SK-N-SH (cell line): ENCODE data around the gene TAF1B. TPM values are rescaled to one million over a fixed set of nuclear protein-coding genes. Genes with fewer than 3 reads are reported as not detected.

Experiments used
- CTCF ChIA-PET: fragments of 300-600, 350-600 bp; formaldehyde crosslinking; extraction: SDS; loops from one replicate; lab custom pipeline; 2021; lab: Yijun Ruan, JAX
- POLR2A ChIA-PET: fragments of 350-600 bp; sonication (Branson Sonifier 250); formaldehyde crosslinking; extraction: SDS; loops from one replicate; lab custom pipeline; 2020; ENCODE audit warnings: antibody characterized with exemption, inconsistent platforms; lab: Yijun Ruan, JAX
- DNase-seq: peaks from one replicate; pipeline ENCODE4 v3.0.0; 2012
- H2AFZ ChIP-seq: fragments of 200-600 bp; sonication (generic); 2 replicates; pipeline ENCODE4 v1.8.1; 2016; ENCODE audit warnings: antibody characterized with exemption, mild to moderate bottlenecking, low read depth
- H3F3A ChIP-seq: fragments of 200-600 bp; sonication (generic); replicated peaks from 2 replicates; pipeline ENCODE3; 2016; ENCODE audit warnings: antibody characterized with exemption, mild to moderate bottlenecking; ENCODE audit not compliant: insufficient read depth
- H3K27ac ChIP-seq, 2 experiments: fragments of 200-500 bp in 1 of 2; fragments of 200-600 bp in 1 of 2; sonication (Bioruptor generic) in 1 of 2; sonication (generic), shearing (Covaris generic) in 1 of 2; 2 replicates each; pipeline versions ENCODE4 v1.5.1 to v1.6.1; 2014 to 2016; ENCODE audit warnings: low read depth in 2 of 2, inconsistent platforms in 1 of 2, low read length in 1 of 2, mild to moderate bottlenecking in 1 of 2, mixed read lengths in 1 of 2
- H3K27me3 ChIP-seq: fragments of 200-600 bp; sonication (generic), shearing (Covaris generic); 2 replicates; pipeline ENCODE4 v1.6.1; 2016; ENCODE audit warnings: mixed run types; ENCODE audit not compliant: insufficient read depth
- H3K36me3 ChIP-seq, 2 experiments: fragments of 200-500 bp in 1 of 2; fragments of 200-600 bp in 1 of 2; sonication (Bioruptor generic) in 1 of 2; sonication (generic) in 1 of 2; replicated peaks in 1 of 2; 2 replicates each; pipeline versions ENCODE3 to v1.5.1; 2014 to 2016; ENCODE audit warnings: low read length in 1 of 2, mild to moderate bottlenecking in 1 of 2; ENCODE audit not compliant: insufficient read depth in 2 of 2, control insufficient read depth in 1 of 2
- H3K4me1 ChIP-seq, 2 experiments: fragments of 200-500 bp in 1 of 2; fragments of 200-600 bp in 1 of 2; sonication (Bioruptor generic) in 1 of 2; sonication (generic), shearing (Covaris generic) in 1 of 2; 2 replicates each; pipeline versions ENCODE4 v1.5.1 to v1.6.1; 2014 to 2016; ENCODE audit warnings: low read depth in 1 of 2, low read length in 1 of 2, mixed run types in 1 of 2; ENCODE audit not compliant: insufficient read depth in 2 of 2, control insufficient read depth in 1 of 2
- H3K4me2 ChIP-seq: fragments of 200-600 bp; sonication (generic), shearing (Covaris generic); 2 replicates; pipeline ENCODE4 v1.6.1; 2017; ENCODE audit warnings: mixed run types
- H3K4me3 ChIP-seq, 2 experiments: fragments of 200-500 bp in 1 of 2; fragments of 200-600 bp in 1 of 2; sonication (Bioruptor generic) in 1 of 2; sonication (generic), shearing (Covaris generic) in 1 of 2; 2 replicates each; pipeline versions ENCODE4 v1.5.1 to v1.8.1; 2014 to 2016; ENCODE audit warnings: low read depth in 2 of 2, inconsistent platforms in 1 of 2, low read length in 1 of 2, mild to moderate bottlenecking in 1 of 2, mixed read lengths in 1 of 2, moderate library complexity in 1 of 2
- H3K79me2 ChIP-seq: fragments of 200-600 bp; sonication (generic); 2 replicates; pipeline ENCODE4 v1.8.1; 2017; ENCODE audit warnings: mild to moderate bottlenecking; ENCODE audit not compliant: insufficient read depth
- H3K9ac ChIP-seq: fragments of 200-600 bp; sonication (generic); 2 replicates; pipeline ENCODE4 v1.6.1; 2017; ENCODE audit warnings: mixed run types
- H3K9me2 ChIP-seq: fragments of 200-600 bp; sonication (generic); 2 replicates; pipeline ENCODE4 v1.6.1; 2017; ENCODE audit warnings: mixed run types
- H3K9me3 ChIP-seq: fragments of 200-600 bp; sonication (generic); 2 replicates; pipeline ENCODE4 v1.6.1; 2017; ENCODE audit warnings: mixed run types, mild to moderate bottlenecking, moderate library complexity
- H4K20me1 ChIP-seq: fragments of 200-600 bp; sonication (generic); 2 replicates; pipeline ENCODE4 v1.6.1; 2017; ENCODE audit warnings: mild to moderate bottlenecking, mixed run types; ENCODE audit not compliant: insufficient read depth
- EP300 ChIP-seq, 2 experiments: IDR thresholded peaks; 2 replicates each; pipeline versions ENCODE4 v1.4.0 to v1.6.1; 2012; ENCODE audit warnings: borderline replicate concordance in 1 of 2, low read depth in 1 of 2, low read length in 1 of 2
- EZH2phosphoT487 ChIP-seq: fragments of 200-600 bp; sonication (generic); IDR thresholded peaks from 2 replicates; pipeline ENCODE4 v1.6.1; 2017; ENCODE audit warnings: low read depth, mixed run types, mild to moderate bottlenecking, antibody characterized with exemption, moderate library complexity, borderline replicate concordance
- FOXM1 ChIP-seq: IDR thresholded peaks from 2 replicates; pipeline ENCODE4 v1.4.0; 2012; ENCODE audit warnings: low read depth, mild to moderate bottlenecking
- GABPA ChIP-seq: IDR thresholded peaks from 2 replicates; pipeline ENCODE4 v1.4.0; 2012; ENCODE audit warnings: low read depth, mild to moderate bottlenecking
- GATA2 ChIP-seq: sonication (generic); formaldehyde crosslinking; IDR thresholded peaks from 2 replicates; pipeline ENCODE4 v1.5.0; 2020; ENCODE audit warnings: mild to moderate bottlenecking, missing genetic modification reagents
- JUND ChIP-seq: IDR thresholded peaks from 2 replicates; pipeline ENCODE4 v1.4.0; 2012
- MEF2A ChIP-seq: IDR thresholded peaks from 2 replicates; pipeline ENCODE4 v1.4.0; 2012; ENCODE audit warnings: low read depth, borderline replicate concordance
- MXI1 ChIP-seq: IDR thresholded peaks from 2 replicates; pipeline ENCODE4 v1.6.1; 2012; ENCODE audit warnings: mild to moderate bottlenecking, low read depth, low read length, improper control_type of control experiment
- NFIC ChIP-seq: IDR thresholded peaks from 2 replicates; pipeline ENCODE4 v1.4.0; 2012; ENCODE audit warnings: borderline replicate concordance
- POLR2AphosphoS5 ChIP-seq: IDR thresholded peaks from 2 replicates; pipeline ENCODE4 v1.6.1; 2012; ENCODE audit warnings: low read depth, low read length
- RAD21 ChIP-seq: IDR thresholded peaks from 2 replicates; pipeline ENCODE4 v1.6.1; 2012; ENCODE audit warnings: mild to moderate bottlenecking, low read length
- RCOR1 ChIP-seq: fragments of 150-350 bp; IDR thresholded peaks from 2 replicates; pipeline ENCODE4 v1.6.1; 2017; ENCODE audit warnings: antibody characterized with exemption, low read length
- RFX5 ChIP-seq: IDR thresholded peaks from 2 replicates; pipeline ENCODE4 v1.6.1; 2012; ENCODE audit warnings: mild to moderate bottlenecking, improper control_type of control experiment, low read length
- SIN3A ChIP-seq: IDR thresholded peaks from 2 replicates; pipeline ENCODE4 v1.6.1; 2012; ENCODE audit warnings: low read depth, mild to moderate bottlenecking, low read length, moderate library complexity, borderline replicate concordance
- TAF1 ChIP-seq: IDR thresholded peaks from 2 replicates; pipeline ENCODE4 v1.6.1; 2012; ENCODE audit warnings: low read depth, mild to moderate bottlenecking, low read length, moderate library complexity, borderline replicate concordance
- TCF12 ChIP-seq: IDR thresholded peaks from 2 replicates; pipeline ENCODE4 v1.4.0; 2012
- TEAD4 ChIP-seq: IDR thresholded peaks from 2 replicates; pipeline ENCODE4 v1.4.0; 2012; ENCODE audit warnings: mild to moderate bottlenecking, borderline replicate concordance; ENCODE audit not compliant: insufficient read depth
- YY1 ChIP-seq: IDR thresholded peaks from 2 replicates; pipeline ENCODE4 v1.4.0; 2012; ENCODE audit warnings: low read depth, mild to moderate bottlenecking
- WGBS: methylation state at CpG from one replicate; pipeline ENCODE4 v1.1.6; 2017; ENCODE audit warnings: low lambda C conversion rate; 5-methylcytosine and 5-hydroxymethylcytosine counted together
- polyA plus RNA-seq, 3 experiments: library from polyadenylated mRNA; depleted of rRNA; stranded (reverse); fragments of >200 nt; gene quantifications; 2 replicates each; pipeline ENCODE4 v1.2.3, GENCODE V29; 2012
- TF ChIP-seq, protein P1 (sequence below): IDR thresholded peaks from 2 replicates; pipeline ENCODE4 v1.4.0; 2012; ENCODE audit warnings: low read depth, borderline replicate concordance
- TF ChIP-seq, protein P2 (sequence below): fragments of 150-350 bp; IDR thresholded peaks from 2 replicates; pipeline ENCODE4 v1.6.1; 2016; ENCODE audit warnings: mild to moderate bottlenecking, low read depth, low read length
- TF ChIP-seq, protein P3 (sequence below): IDR thresholded peaks from 2 replicates; pipeline ENCODE4 v1.6.1; 2012; ENCODE audit warnings: mild to moderate bottlenecking, low read depth, low read length, moderate library complexity
- TF ChIP-seq, protein P4 (sequence below): IDR thresholded peaks from 2 replicates; pipeline ENCODE4; 2012

TAF1B gene
- polyA plus RNA-seq, 1 of the 3 experiments (the other 2 are of a cell fraction) = 7.8 TPM

DNA sequence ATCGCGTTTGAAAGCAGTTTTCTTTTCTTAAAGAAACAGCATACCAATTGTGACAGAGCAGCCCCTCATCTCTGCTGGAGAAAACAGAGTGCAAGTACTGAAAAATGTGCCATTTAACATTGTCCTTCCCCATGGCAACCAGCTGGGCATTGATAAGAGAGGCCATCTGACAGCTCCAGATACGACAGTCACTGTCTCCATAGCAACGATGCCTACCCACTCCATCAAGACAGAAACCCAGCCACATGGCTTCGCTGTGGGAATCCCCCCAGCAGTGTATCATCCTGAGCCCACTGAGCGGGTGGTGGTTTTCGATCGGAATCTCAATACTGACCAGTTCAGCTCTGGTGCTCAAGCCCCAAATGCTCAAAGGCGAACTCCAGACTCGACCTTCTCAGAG, 117.7 kb downstream of the TAF1B start:
- Histone ChIP-seq H3K4me2 (no peak overlapping the region), H4K20me1 (no peaks in the 10 kb centered on the region), H3K79me2 (no peaks in the 10 kb centered on the region), H2AFZ (no peak overlapping the region), H3K27me3 (no peaks in the 10 kb centered on the region), H3K36me3 (peaks cover 0 to 15% of the 10 kb centered on the region in 2 experiments), H3K4me3 (no peak overlapping the region), H3K9me3 (no peaks in the 10 kb centered on the region), H3K4me1 (peaks cover 0 to 9% of the 10 kb centered on the region in 2 experiments; a peak in 2 of 4 replicates), H3K27ac (no peak overlapping the region; a peak in 1 of 4 replicates), H3K9ac (no peak overlapping the region), H3K9me2 (no peaks in the 10 kb centered on the region), H3F3A (no peaks in the 10 kb centered on the region)
- peak; percentile 88 for DNase-seq
- 73% methylated on average over 10 of the region's 10 CpGs for WGBS
- no peak for TF ChIP-seq YY1
- peak; percentile 73 for TF ChIP-seq GATA2
- no peak for TF ChIP-seq MEF2A
- TF ChIP-seq MXI1 = peak; percentile 97
- TF ChIP-seq, protein P1, sequence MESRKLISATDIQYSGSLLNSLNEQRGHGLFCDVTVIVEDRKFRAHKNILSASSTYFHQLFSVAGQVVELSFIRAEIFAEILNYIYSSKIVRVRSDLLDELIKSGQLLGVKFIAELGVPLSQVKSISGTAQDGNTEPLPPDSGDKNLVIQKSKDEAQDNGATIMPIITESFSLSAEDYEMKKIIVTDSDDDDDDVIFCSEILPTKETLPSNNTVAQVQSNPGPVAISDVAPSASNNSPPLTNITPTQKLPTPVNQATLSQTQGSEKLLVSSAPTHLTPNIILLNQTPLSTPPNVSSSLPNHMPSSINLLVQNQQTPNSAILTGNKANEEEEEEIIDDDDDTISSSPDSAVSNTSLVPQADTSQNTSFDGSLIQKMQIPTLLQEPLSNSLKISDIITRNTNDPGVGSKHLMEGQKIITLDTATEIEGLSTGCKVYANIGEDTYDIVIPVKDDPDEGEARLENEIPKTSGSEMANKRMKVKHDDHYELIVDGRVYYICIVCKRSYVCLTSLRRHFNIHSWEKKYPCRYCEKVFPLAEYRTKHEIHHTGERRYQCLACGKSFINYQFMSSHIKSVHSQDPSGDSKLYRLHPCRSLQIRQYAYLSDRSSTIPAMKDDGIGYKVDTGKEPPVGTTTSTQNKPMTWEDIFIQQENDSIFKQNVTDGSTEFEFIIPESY = no peak
- TF ChIP-seq JUND = no peak
- no peak for TF ChIP-seq POLR2AphosphoS5
- no peak for TF ChIP-seq RAD21
- TF ChIP-seq, protein P2, sequence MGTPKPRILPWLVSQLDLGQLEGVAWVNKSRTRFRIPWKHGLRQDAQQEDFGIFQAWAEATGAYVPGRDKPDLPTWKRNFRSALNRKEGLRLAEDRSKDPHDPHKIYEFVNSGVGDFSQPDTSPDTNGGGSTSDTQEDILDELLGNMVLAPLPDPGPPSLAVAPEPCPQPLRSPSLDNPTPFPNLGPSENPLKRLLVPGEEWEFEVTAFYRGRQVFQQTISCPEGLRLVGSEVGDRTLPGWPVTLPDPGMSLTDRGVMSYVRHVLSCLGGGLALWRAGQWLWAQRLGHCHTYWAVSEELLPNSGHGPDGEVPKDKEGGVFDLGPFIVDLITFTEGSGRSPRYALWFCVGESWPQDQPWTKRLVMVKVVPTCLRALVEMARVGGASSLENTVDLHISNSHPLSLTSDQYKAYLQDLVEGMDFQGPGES = no peak
- no peak for TF ChIP-seq TCF12
- TF ChIP-seq GABPA = no peak
- no peak for TF ChIP-seq TAF1
- TF ChIP-seq SIN3A = no peak
- no peak for TF ChIP-seq FOXM1
- TF ChIP-seq, protein P3, sequence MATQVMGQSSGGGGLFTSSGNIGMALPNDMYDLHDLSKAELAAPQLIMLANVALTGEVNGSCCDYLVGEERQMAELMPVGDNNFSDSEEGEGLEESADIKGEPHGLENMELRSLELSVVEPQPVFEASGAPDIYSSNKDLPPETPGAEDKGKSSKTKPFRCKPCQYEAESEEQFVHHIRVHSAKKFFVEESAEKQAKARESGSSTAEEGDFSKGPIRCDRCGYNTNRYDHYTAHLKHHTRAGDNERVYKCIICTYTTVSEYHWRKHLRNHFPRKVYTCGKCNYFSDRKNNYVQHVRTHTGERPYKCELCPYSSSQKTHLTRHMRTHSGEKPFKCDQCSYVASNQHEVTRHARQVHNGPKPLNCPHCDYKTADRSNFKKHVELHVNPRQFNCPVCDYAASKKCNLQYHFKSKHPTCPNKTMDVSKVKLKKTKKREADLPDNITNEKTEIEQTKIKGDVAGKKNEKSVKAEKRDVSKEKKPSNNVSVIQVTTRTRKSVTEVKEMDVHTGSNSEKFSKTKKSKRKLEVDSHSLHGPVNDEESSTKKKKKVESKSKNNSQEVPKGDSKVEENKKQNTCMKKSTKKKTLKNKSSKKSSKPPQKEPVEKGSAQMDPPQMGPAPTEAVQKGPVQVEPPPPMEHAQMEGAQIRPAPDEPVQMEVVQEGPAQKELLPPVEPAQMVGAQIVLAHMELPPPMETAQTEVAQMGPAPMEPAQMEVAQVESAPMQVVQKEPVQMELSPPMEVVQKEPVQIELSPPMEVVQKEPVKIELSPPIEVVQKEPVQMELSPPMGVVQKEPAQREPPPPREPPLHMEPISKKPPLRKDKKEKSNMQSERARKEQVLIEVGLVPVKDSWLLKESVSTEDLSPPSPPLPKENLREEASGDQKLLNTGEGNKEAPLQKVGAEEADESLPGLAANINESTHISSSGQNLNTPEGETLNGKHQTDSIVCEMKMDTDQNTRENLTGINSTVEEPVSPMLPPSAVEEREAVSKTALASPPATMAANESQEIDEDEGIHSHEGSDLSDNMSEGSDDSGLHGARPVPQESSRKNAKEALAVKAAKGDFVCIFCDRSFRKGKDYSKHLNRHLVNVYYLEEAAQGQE = no peak
- TF ChIP-seq NFIC = no peak
- TF ChIP-seq TEAD4 = no peak
- TF ChIP-seq EZH2phosphoT487 = no peak
- TF ChIP-seq, protein P4, sequence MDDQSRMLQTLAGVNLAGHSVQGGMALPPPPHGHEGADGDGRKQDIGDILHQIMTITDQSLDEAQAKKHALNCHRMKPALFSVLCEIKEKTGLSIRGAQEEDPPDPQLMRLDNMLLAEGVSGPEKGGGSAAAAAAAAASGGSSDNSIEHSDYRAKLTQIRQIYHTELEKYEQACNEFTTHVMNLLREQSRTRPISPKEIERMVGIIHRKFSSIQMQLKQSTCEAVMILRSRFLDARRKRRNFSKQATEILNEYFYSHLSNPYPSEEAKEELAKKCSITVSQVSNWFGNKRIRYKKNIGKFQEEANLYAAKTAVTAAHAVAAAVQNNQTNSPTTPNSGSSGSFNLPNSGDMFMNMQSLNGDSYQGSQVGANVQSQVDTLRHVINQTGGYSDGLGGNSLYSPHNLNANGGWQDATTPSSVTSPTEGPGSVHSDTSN = no peak
- TF ChIP-seq RFX5 = 0 out of 2 replicates have a peak, but pooled peaks have one; percentile 44
- TF ChIP-seq RCOR1 = no peak
- no peak for TF ChIP-seq EP300 (IDR thresholded peaks at IDR 0.05; ENCODE audit: borderline replicate concordance in 1 of 2, low read depth in 1 of 2, low read length in 1 of 2)
- ChIA-PET CTCF (interaction anchor here (0.7 to 5.6 kb wide), 11 partner anchors 10 to 332 kb away, joined by 3 to 65 read pairs (median 5); no protein-coding TSS in a partner anchor), POLR2A (interaction anchor here (1.0 kb wide), 2 partner anchors 118 to 330 kb away, joined by 3 read pairs; partner anchors contain the start of genes TAF1B and YWHAQ)
